ENCODE data around the gene ZXDC. TPM values are rescaled to one million over a fixed set of nuclear protein-coding genes. Genes with fewer than 3 reads are reported as not detected.

Gene ZXDC
- total RNA-seq, 1 experiment from 2014 or later, result 26.6 TPM

DNA sequence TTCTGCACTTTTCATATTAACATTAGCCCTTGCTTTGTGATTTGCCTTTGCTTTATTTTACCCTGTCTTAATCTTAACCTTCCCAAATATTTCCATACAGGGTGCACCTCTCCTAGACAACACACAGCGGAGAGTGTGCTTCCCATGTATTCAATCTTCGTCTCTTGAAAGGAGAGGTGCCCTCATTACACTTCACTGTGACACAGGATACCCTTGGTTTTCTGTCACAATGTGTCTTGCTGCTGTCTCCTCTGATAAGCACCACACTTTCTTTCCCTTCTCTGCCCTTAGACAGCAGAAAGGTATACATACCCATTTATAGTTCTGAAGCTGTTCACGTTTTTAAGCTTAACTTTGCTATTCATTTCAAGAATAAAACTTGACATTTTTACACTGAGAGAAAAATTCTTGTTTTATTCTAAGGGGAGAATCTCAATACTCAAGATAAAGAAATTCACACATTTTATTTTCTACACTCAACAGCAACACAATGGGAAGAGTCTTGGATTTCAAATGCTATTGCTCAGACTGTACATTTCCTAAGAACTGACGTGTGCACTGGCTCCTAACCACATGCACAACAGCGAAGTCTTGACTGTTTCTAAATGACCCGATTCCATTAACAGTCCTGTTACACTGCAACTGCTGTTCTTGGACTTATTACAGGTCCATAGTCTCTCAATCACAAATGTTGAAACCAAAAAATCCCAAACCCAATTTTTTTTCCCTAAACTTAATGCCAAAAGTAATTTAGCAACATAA is 21.1 kb downstream of the ZXDC start:
- no peak for DNase-seq (ENCODE audit: low read depth)

DNA sequence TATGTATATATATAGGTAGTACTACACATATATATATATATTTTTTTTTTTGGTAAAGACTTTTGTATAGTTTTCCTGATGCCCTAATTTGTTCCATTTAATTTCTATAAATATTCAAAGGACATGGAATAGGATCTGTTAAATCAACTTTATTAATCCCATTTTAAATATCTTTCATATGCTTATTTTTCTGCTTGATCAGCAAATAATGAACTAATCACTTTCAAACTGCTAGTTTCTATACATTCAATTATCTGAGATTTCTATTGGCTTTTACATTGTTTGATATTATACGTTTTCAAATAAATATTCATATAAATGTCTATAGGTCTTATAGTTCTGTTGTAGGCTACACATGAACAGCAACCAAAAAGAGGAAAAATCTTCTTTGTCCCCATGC is 21.7 kb downstream of the ZXDC start:
- DNase-seq (ENCODE audit: low read depth), result no peak

DNA sequence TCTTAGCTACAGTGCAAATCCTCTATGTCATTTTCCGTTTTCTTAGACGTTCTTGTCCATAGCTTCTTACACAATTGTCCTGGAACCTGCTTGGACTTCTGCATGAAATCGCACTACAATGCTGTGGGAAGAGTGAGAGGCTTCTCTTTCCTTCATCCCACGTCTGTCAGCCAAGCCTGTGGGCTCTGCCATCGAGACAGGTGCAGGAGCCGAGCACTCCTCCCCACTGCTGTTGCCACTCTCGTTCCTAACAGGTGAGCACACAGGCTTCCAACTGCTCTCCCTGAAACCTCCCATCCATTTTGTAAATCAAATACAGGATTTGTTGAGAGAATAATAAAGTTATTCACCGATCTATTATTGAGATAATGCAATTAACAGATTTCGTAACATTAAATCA is 23.5 kb downstream of the ZXDC start:
- DNase-seq (ENCODE audit: low read depth), result no peak

DNA sequence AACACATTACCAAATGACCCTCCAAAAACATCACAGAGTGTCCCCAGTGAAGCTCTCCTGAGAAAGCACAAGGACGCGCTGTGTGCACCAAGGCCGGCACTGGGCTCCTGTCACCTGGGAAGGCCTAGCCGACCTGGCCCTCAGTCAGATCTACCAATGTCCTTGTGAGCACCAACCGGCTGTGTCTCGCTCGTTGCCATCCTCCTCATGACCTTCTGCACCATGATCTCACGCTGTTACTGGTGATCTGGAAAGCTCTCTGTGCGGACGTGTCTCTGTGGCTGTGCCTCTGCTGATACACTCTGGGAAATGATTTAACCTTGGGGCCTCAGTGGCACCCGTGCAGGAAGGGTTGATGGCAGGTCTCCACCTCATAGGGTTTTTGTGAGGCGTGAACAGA is 24.2 kb downstream of the ZXDC start:
- no peak for DNase-seq (ENCODE audit: low read depth)

DNA sequence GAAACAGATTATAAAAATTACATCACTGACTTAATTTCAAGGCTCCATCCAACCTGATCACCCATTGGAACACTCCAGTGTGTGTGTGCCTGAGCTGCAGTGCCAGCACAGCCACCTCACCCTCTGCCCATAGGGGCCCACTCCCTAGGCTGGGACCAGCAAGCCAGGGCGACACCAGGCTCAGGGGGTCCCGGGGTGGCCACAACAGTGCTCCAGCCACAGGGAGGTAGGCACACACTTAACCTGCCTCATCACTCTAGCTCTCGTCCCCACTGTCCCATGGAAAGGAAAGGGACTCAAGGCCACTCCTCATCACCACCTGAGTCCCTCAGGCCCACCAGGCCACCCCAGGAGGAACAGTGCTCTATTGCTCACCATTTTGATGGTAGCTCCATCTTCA is 24.9 kb downstream of the ZXDC start:
- DNase-seq (ENCODE audit: low read depth), result no peak

DNA sequence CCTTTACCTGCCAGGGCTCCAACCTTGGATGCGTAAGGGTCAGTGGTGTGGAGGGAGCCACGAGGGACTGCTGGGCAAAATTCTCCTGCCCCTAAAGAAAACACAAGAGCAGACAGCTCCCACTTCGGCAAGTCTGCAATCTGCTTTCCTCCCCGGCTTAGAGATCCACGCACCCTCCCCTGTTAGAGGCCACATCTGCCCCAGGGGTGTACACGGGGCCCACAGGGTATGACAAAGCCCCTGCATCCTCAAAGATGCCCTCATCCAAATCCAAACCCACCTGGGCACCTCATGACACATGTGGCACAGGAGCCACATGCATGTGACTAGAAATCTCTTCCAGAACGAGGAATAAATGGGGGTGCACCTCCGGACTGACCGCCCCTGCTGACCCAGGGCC is 25.5 kb downstream of the ZXDC start:
- DNase-seq (ENCODE audit: low read depth), result no peak

DNA sequence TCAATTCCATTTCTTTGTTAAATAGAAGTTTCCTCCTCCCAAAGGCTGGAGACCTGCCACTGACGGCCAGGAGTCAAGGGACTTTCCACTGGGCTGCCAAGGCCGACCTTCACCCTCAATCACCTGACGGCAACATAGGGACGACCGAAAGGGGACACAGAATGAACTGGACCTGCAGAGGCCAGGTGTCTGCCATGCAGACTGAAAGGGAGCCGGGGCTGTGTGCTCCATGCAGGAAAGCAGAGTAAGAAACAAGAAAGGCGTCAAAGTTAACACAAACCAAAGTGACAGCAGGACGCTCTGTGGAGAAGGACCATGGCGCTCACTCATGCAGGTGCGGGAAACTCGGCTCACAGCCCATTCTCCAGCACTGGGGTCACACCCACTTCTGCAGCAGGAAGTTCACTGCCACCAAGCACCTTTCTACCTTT is 26.1 kb downstream of the ZXDC start:
- DNase-seq (ENCODE audit: low read depth), result no peak

DNA sequence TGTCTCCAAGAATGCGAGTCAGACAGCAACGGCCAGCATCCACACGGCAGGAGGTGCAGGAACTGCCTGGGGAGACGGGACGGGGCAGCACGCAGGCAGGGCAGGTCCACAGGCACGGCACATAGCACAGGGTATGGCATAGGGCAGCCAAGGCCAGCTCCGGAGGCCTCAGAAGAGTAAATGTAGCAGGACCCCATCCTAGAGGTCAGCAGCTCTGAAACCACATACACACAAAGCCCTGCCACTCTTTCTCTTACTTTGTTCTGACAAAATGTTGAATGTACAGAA is 26.9 kb downstream of the ZXDC start:
- no peak for DNase-seq (ENCODE audit: low read depth)

DNA sequence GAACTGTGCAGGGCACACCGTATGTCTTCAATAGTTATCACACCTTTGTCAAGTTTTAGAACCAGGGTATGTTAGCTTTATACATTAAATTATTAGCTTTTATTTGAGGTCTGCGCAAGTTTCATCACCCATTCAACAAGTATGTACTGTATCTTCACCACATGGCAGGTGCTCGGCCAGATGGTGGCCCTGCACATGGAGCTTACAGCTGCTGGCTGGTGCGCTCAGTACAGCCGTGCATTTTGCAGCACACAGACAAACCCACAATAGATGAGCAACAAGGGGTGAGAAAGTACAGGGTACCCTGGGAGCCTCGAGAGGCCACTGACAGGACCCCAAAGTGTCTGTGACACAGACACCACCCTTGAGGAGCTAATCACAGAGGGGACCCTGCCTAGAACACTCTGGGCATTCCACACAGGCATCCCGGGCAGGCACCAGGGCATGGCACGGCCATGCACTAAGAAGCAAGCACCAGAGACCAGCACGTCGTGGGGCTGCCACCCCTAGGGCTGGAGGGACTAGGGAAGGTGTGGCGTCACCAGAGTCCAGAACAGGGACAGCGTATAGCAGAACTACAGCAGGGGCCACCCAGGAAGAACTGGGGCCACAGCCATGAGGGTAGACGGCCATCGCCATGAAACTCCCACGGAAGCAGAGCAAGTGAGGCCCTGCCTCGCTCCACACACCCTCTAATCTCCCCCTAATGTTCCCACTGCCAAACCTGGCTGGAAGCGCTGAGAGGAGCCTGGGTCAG is 27.4 kb downstream of the ZXDC start:
- no peak for DNase-seq (ENCODE audit: low read depth)

DNA sequence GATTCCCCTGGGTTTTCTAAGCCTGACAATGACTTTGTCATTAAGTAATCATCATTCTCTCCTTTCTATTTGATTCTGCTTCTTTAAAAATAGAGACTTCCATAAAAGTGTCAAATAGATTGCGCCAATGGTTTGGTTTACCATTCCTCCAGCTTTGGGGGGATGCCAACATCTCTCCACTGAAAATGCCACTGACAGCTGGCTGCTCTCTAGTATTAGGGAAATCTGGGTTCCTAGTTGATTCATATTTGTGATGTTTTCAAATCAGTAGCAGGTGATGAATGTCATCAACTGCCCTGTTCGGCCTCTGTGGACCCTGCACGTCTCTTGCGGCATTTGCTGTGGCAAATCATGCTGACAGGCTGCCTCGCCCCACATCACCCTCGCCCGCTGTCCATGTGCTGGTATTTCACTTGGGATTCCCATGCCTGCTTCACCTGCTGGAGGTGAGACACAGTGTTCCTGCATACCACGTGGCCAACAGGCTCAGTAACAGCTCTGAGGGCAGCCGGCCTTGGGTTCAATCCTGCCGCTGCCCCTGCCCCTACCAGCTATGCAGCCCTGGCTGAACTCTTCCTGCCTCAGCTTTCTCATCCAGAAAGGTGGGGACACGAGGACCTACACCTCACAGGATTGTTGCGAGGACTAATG is 28.1 kb downstream of the ZXDC start:
- DNase-seq (ENCODE audit: low read depth), result no peak

DNA sequence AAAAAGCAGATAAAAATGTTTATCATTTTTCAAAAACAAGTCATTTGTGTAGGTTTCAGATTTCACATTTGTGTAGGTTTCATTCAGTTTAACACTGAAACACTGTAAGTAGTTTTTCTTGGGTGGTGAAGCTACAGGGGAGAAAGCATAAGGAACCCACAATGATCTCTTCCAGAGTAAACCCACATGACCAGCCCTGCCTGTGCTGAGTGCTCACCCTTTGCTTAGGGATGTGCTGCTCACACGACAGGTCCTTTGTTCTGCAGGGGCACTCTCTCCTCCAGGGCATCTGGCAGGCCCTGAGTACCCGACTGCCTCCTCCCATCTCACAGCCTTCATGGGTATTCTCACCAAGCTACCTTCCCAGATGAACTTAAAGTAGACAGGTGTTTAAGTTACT is 28.9 kb downstream of the ZXDC start:
- DNase-seq (ENCODE audit: low read depth), result no peak

DNA sequence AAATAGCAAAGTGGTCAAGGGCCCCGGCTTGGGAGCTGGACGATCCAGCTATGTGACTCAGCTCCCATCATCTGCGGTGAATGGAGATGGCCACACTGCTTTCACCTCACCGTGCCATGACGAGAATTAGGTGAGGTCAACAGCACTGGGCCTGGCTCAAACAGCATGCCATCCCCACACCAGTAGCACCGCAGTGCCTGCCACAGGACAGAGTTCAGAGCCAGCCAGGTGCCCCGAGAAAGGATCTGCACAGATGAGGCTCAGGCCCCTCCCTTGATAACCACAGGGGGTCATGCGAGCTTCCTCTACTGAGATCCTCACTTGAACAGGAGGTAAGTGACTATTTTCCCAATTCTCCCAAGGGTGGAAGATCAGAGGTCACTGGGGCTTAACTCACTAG is 29.4 kb downstream of the ZXDC start:
- DNase-seq (ENCODE audit: low read depth), result no peak

DNA sequence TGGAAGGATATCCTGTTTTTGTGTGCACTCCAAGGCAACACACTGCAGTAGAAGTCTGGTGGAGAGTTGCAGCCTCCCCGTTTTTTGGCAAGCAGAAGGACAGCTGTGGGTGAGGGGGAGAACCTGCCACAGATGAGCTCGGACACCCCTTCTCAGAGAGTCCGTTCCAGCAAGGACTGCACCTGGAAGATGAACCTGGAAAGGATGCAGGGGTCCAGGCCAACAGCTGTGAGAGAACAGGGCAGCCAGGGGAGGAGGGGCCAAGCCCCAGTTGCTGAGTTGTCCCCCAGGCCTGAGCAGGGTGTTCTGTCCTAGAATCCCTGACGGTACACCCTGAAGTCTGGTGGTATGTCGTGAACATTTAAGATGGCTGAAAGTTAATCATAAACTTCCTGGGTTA is 30.2 kb downstream of the ZXDC start:
- DNase-seq (ENCODE audit: low read depth), result no peak

DNA sequence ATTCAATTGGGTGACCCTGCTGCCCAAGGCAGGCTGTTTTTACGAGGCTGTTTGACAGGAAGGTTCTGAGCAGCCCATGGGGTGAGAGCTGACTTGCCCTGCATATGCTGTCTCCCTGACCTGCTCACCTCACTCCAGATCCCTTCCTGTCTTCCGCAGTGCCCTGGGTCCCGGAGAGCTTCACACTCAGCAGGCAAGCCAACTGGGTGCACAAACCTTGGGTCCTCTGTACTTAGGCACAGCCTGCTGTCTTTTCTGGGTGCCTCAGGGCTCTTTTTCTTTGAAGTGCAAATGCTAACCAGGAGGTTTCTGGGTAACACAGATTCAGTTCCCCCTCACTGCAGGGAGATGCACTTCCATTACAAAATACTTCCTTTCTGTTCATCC is 32.8 kb downstream of the ZXDC start:
- DNase-seq (ENCODE audit: low read depth), result no peak

DNA sequence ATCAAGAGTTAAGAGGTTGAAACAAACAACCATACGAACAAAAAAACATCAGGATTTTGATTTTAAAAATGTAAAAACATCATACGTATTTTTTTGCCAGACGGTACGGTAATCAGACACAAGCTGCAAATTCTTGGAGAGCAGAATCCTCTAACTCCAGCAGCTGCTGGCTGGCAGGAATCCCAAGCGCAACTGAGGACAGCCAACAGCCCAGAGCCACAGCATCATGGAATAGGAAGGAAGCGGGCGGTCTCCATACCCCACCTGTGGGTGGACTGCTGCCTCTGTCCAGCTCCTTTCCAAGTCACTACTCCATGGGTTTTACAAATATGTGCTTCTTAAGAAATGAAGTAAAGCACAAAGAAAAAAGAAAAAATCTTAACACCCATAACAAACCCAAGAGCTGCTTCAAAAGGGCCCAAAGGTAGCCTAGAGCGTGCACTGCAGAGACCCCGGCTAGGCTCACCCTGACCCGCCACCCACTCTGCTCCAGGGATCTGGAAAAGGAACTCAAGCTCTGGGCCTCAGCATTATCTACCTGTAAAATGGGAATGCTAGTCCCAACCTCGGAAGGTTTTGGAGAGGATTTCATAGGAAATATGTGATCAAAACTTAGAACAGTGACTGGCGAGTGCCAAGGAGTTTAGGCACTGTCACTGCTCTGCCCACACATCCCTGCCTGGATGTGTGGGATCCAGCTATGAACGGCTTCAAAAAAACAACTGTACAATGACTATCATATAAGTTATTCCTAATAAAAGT is 33.4 kb downstream of the ZXDC start:
- no peak for DNase-seq (ENCODE audit: low read depth)

DNA sequence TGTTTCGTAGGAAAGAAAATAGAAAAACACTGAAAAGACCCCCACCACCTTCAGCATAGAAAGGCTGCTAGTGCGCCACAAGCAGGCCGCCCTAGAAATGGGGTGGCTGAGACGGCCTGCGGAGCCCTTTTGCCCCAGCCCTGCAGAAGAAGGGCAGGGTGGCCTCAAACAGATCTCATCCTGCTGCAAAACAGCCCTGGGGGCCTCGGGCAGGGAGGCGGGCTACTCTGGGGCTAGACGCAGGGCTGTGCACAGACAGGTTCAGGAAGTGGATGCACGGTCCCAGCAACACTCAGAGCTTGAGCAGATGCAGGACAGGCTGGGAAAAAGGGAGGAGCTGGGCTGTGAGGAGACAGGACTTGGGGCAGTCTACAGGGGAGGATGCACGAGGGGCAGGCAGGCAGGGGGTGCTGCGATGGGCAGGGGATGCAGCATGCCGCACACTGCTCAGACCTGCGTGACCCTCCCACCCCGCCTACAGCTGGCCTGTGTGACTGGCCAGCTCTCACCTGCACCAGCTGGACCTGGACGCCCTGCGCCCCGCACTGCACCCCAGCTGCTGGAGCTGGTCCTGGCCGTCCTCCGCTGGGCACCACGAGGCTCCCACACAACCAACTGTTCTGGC is 34.3 kb downstream of the ZXDC start:
- no peak for DNase-seq (ENCODE audit: low read depth)

DNA sequence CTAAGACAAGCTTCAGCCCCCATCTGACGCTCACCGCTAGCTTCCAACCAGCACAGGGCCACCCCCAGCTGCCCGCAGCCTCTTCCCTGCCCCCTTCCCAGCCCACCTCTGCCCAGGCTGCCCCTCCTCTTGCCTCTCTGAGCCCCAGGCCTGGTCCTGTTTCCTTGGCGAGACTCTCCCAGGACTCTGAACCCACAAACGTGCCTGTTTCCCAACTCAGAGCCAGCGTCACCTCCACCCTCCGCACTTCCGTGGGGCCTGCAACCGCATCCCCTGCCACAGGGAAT is 35.0 kb downstream of the ZXDC start:
- DNase-seq (ENCODE audit: low read depth), result no peak

DNA sequence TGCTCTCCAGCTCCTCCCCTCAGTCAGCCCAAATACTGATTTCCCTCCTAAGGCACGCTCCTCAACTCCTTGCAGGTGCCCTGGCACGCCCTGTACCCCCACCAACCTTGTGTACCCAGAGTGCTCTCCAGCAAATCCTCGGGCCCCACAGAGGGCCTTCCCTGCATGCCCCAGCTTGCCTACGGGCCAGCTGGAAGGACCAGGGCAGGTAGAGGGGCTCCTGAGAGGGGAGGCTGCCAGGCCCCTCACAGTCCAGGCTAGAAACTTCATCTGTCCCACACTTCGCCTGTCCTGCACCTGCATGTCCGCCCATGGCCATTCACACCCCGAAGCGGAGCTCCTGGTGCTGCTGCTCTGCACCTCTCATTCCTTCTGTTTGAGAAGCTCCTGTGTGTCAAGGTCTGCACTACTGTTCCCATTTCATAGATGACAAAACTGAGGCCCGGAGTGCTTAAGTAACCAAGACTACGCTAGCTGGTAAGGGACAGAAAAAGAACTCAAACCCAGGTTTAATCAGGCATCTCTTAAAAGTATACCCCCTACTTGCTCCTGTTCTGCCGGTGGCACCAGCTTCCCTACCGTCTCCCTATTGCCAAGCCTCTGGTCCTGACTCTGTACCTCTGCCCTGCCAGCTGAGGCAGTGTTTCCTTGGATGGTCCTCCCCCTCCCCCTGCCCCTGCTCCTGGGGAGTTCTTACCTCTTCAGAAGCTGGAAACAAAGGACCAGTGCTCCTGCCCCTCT is 35.6 kb downstream of the ZXDC start:
- DNase-seq (ENCODE audit: low read depth), result no peak

DNA sequence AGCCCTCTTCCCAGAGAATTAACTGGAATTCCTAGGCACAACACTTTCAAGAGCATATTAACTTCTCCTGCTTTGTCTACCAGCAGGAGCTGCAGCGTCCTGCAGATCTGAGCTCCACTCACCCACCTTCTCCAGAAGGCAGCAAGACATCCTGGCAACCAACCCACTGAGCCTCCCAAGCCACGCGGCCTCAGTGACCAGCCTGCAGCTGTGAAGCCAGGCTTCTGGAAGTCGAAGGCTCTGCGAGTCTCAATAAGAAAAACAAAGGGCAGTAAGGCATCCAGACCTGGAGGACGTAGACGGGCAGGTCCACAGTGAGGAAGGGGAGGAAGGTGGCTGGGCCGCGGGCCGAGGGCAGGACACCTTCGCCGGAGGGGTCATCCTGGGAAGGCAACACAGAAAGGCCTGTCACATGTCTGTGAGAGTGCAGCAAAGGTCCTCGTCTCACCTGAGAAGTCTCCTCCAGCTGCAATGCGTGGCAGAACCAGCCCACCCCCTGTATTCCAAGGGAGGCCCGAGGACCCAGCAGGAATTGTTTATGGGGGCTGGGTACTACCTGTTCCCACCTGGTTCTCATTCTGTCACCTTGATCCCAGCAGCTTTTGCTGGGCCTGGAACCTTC is 36.2 kb downstream of the ZXDC start:
- DNase-seq (ENCODE audit: low read depth), result no peak

DNA sequence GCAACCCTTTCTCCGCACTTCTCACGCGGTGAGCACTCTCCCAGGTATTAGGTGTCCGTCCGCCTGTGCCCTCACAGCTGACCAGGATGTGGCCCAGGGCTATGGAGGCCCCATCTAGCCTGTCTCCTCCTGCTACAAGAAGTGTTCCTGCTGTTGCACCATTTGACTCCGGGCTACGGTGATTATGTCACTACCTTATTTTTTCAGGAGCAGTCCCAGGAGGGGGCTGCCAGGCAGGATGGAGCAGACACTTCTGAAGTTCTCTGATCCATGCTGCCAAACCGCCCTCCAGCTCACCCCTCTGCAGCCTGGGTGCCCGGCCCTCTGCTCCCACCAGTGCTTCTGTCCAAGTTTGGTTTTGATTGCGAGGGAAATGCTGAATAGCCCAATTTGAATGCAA is 36.9 kb downstream of the ZXDC start:
- DNase-seq (ENCODE audit: low read depth), result no peak

DNA sequence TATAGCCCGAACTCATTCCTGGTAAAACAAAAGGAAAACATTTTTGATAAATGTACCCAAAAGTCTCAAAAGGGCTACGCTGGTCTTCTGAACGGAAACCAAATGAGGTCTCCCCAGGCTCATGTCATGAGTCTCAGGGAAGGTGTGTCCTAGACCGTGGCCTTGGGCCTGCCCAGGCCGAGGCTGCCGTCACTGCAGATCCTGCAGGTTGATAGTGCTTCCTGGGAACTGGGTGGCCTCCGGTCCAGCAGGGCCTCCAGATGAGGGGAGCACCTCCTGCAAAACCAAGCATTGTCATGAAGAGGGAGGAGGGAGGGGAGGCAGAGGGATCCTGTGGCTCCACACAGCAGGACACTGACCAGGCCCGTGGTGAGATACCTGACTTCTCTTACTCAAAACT is 37.5 kb downstream of the ZXDC start:
- no peak for DNase-seq (ENCODE audit: low read depth)

Data from M059J (cell line).